Fibroblast of skin of left biceps (primary cell): ENCODE data around the gene STK38.
"Not testable (repeated sequence)": the region's sequence is repeated elsewhere in the genome, so short reads cannot be mapped to it uniquely, and the experiment has no call there.

Experiments
- DNase-seq, 2 experiments: peaks; one replicate each; pipeline ENCODE4 v3.0.0-alpha.2; 2013; ENCODE audit warnings: low read depth in 2 of 2

STK38 gene

DNA sequence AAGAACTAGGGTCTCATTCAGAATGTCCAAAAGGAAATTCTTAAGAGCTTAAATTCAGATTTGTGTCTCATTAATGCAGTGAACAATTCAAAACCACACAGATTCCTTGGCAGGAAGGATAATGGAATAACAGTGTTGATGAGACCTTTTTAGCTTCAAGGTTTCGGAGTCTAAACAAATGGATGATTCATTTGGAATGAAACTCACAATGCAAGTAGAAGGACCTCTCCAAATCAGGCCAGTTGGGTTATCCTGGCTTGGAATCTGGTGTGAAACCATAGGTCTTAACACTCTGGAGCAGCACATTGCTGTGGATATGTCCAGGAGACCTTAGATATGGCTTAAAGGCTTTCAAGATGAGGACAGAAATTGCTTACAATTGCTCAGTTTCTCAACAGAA, 59.6 kb downstream of the STK38 start:
- DNase-seq = no peak

DNA sequence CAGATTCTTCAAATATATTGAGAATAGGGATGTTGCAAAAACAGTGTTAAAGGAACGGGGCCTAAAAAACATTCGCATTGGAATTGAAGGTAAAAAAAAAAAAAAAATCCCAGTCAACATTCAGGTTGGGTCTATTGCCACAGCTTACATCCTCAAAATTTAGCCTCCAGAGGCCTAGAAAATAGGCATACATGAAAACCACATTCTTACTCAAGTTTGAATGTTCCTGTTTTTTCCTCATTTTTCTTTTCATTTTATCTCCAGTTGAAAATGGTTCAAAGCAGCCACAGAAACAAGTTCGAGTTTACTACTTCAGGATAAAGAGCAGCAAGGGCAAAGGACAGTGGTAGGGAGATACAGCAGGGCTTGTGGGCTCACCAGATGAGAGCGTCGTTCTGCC, 62.5 kb downstream of the STK38 start:
- no peak for DNase-seq

DNA sequence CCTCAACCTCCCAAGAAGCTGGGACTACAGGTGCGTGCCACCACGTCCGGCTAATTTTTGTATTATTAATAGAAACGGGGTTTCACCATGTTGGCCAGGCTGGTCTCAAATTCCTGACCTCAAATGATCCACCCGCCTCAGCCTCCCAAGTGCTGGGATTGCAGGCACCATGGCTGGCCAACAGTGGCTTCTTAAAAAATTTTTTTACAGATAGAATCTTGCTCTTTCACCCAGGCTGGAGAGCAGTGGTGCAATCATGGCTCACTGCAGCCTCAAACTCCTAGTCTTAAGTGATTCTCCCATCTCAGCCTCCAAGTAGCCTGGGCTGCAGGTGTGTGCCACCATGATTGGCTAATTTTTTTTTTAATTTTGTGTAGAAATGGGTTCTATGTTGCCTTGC, 64.0 kb downstream of the STK38 start:
- DNase-seq = not testable (repeated sequence)

DNA sequence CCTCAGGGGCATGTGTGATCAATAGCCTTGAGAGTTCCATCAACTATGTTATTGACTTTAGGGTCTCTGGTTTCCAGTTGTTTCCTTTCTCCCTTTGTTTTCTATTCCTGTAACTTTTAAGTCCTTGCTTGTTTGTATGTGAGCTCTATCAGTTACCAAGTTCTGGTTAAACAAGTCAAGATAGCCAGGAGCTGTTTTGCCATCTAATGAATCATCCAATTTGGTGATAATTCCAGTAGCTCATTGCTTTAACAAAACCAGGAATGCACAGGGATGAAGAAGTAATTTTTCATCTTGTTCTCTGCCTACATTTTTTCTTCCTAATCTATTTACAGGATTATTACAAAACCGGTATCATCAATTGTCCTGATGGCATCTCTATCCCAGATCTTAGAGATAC, 68.0 kb downstream of the STK38 start:
- no peak for DNase-seq

DNA sequence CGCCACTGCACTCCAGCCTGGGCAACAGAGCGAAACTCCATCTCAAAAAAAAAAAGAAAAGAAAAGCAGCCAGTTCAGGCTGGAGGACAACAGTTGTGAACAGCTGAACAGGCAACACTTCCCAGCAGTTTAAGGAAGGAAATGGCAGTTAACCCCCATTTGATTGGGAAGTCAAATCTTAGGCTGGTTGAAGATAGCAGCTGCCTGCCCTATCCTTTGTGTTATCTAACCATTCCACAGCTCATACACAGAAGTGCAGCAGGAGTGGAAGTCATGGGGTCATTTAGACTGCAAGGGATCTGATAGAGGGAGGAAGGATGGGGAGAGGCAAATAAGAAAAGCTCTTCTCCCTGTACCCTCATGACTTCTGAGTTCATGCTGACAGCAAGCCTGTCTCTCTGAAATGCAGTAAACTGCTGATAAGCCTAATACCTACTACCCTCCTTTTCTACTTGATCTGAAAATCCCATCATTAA, 69.2 kb downstream of the STK38 start:
- DNase-seq = no peak

DNA sequence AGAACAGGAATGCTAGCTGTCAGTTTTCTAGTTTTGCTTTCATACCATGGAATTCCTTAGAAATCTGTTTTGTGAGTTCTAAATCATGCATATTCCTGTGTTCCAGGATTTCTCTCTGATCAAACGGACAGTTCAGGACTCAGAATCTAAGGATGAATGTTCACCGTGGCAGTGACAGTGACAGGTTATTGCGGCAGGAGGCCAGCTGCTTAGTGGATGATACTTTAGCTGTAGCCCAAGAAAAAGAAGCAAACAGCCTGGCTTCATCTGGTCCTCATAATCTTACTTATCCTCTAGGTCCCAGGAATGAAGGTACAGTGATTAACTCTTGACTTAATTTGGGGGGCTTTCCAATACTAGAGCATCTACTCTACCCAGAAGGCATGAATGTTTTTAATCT, 77.3 kb downstream of the STK38 start:
- DNase-seq = no peak

DNA sequence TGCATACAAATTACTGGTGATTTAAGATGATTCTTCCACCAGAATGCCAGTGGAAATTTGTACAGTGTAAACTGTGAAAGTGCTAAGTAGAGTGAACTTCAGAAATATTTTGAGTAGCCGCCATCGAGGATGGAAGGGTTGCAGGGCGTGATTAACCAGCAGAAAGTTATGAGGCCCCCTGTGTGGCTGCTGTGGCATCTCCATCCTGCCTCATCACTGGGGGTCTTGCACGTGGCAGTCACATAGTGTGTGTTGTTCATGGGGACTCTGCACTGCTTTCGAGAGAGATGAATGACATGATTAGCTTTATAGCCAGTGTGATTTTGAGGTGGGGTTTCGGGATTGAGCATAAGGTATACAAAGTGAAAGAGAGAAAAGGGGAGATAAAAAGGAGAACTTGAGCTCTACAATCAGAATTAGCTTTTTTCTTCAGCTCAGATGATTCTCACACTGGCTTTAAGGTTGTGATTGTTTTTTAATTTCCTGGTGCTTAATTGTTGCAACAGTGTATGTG, 78.1 kb downstream of the STK38 start:
- DNase-seq = no peak

DNA sequence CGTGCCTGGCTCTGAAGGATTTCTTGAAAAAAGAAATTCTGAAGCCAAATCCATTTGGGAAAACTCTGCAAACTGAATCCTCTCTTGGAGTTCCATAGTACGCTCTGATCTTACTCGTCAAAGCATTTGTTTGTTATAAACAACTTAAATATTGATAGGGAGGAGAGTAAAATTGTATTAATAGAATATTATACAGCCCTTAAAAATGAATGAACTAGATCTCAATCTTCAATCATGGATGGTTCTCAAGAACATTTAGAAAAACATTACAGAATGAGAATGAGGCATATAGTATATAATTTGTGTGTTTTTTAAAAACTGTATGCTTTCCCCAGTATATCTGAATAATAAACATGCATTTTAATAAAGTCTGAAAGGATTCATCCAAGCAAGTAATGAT, 79.7 kb downstream of the STK38 start:
- DNase-seq = no peak

DNA sequence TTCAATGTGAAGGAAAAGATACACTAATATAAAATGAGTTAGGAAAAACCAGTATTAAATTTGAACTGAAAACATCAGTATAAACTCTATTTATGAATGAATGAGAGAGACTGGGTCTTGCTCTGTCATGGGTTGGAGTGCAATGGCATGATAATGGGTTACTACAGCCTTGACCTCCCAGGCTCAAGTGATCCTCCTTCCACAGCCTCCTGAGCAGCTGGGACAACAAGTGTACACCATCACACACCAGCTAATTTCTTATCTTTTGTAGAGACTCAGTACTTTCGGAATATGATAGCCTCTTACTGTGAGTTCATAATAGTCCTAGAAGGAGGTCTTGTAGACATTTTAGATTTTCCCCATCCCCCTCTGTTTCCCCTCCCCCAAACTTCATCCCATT, 83.0 kb downstream of the STK38 start:
- no peak for DNase-seq

DNA sequence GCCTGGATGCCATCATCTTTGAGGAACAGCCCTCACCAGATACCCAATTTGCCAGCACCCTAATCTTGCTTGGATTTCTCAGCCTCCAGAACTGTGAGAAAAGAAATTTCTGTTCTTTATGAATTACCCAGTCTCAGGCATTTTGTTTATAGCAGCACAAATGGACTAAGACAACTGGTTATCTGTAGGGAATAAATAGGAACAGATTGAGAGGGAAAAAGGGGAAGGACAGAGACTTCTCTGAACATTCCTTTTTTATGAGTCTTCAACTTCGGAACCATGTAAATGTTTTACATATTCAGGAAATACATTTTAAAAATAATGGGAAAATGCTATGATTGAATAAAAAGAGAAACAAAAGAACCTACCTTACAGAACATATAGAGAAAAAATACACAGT, 83.6 kb downstream of the STK38 start:
- DNase-seq = peak in 1 of 2 experiments; percentile 28

DNA sequence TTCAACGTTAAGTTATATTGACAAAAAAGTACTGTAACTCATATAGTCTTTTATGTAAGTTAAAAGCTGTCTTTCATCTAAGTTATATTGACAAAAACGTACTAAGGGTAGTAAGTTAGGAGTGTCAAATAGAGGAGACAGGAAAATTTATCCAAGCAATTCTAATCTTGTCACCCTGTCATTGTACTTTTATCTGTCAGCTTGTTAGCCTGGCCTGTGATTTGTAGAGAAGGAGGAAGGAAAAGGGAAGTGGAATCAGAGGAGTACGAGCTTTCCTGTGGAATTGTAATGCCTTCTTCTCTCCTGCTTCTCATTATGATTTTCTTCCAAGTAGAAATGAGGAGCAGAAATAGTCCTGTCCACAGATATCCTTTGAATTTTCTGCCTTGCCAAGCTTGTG, 85.6 kb downstream of the STK38 start:
- no peak for DNase-seq

DNA sequence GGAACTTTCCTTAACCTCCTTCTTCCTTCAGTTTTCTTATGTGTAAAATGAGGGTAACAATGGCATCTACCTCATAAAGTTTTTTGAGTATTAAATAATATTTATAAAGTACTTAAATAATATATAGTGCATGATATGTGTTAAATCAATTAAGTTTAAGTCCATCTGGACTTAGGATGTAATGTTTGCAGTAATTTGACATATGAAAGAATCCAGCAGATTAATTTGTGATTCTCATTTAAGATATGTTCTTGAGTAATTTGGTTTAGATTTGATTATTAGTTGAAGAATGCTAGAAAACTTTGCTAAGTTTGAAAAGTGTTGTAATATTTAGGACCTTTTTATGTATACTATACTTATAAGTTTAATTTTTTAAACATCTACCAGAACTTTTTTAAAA, 86.4 kb downstream of the STK38 start:
- no peak for DNase-seq

DNA sequence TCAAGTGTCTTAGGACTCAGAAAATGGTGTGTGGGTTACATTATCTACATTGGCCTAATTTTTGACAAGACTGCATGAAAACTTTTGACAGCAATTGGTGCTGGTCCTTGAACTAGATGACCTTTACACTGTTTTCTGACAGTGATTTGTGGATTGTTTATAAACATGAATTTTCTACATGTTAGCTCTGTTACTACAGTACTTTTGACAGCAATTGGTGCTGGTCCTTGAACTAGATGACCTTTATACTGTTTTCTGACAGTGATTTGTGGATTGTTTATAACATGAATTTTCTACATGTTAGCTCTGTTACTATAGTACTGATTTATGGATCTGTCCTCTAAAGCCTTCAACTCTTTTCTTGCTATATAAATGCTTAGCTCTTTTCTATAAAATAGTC, 87.8 kb downstream of the STK38 start:
- DNase-seq = no peak

DNA sequence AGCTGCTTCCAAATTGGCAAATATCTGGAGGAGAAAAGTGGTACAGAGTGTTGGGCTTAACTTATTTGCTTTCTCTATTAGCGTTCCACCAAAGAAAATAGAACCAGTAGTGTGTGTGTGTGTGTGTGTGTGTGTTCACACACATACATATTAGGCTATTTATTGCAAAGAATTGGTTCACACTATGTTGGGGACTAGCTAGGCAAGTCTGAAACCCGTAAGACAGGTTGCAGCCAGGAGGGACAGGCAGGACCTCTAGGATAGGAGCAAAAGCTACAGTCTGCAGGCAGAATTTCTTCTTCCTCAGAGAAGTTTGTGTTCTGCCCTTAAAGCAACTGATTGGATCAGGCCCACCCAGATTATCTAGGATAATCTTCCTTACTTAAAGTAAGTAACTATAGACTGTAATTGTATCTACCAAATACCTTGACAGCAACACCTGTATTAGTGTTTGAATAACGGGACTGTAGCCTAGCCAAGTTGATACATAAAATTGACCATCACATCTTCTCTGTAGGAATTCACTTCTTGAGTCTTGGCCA, 91.7 kb downstream of the STK38 start:
- DNase-seq = no peak

DNA sequence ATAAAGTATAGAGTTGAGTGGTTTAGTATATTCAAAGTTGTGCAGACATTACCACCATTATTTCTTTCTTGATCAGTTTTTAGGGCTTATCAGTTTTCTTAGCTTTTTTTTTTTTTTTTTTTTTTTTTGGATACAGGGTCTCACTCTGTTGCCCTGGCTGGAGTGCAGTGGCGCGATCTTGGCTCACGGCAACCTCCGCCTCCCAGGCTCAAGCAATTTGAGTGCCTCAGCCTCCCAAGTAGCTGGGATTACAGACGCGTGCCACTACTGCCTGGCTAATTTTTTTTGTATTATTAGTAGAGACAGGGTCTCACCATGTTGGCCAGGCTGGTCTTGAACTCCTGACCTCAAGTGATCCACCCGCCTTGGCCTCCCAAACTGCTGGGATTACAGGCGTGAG, 94.4 kb downstream of the STK38 start:
- DNase-seq = not testable (repeated sequence)

DNA sequence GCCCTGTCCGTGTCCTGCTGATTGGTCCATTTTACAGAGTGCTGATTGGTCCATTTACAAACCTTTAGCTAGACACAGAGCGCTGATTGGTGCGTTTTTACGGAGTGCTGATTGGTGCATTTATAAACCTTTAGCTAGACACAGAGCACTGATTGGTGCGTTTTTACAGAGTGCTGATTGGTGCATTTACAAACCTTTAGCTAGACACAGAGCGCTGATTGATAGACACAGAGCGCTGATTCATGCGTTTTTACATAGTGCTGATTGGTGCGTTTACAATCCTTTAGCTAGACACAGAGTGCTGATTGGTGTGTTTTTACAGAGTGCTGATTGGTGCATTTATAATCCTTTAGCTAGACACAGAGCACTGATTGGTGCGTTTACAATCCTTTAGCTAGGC, 98.1 kb downstream of the STK38 start:
- not testable (repeated sequence) for DNase-seq

DNA sequence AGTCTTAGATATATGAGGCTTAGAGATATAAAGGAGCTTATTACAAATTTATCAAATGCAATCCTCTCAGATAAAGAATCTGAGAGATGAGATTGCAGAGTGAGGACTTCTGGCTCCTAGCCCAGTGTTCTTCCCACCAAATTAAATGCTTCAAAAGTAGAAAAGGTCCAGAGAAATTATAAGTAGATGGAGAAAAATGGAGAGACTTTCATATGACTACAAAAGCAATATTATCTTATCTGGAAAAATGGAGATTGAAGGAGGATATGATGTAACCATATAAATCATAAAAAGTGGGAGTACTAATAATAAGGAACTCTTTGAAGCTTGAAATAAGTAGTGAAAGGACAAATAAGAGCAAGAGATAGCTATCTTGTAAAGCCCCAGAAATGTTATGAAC, 101.7 kb downstream of the STK38 start:
- no peak for DNase-seq

DNA sequence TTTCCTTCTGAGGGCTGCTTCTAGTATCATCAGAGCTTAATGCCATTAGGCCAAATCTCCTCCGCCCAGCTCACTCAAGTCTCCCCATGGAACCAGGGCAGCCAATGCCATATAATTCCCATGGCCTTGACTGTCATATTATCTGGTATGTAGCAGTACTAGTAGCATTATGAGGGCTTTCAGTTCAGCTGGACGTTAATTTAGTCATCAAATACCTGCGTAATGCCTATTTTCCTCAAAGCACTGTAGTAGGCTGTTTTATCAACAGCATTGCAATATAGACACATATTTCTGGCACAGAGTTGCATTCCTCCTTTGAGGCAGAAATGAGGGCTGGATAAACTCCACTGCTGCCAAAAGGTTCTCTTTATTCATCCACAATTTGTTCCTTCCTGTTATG, 102.8 kb downstream of the STK38 start:
- DNase-seq = peak; percentile 51 to 54
